22Rv1 (cell line): ENCODE data around the gene DCAF10.
A peak's percentile ranks its signal among the peaks of the same experiment; 100 is the strongest.
"Not testable (repeated sequence)": the region's sequence is repeated elsewhere in the genome, so short reads cannot be mapped to it uniquely, and the experiment has no call there.

Experiments
- H3K27ac ChIP-seq: fragments of 450-650 bp; 2 replicates; pipeline ENCODE4 v1.5.1; 2017
- ZFX ChIP-seq: fragments of 450-650 bp; IDR thresholded peaks from 2 replicates; pipeline ENCODE4 v1.6.1; 2017; ENCODE audit warnings: antibody characterized with exemption, borderline replicate concordance
- TF ChIP-seq, protein P1 (sequence below): fragments of 450-650 bp; IDR thresholded peaks from 2 replicates; pipeline ENCODE4 v1.5.1; 2017; ENCODE audit warnings: mild to moderate bottlenecking

Gene DCAF10, protein sequence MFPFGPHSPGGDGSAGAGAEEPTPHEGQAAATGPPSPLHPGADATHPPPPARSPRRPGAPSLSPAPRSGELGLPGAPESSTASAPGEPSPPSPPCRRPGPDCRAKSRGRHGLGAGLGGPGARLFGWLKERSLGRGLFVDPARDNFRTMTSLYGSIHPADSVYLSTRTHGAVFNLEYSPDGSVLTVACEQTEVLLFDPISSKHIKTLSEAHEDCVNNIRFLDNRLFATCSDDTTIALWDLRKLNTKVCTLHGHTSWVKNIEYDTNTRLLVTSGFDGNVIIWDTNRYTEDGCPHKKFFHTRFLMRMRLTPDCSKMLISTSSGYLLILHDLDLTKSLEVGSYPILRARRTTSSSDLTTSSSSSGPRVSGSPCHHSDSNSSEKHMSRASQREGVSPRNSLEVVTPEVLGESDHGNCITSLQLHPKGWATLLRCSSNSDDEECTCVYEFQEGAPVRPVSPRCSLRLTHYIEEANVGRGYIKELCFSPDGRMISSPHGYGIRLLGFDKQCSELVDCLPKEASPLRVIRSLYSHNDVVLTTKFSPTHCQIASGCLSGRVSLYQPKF

DNA sequence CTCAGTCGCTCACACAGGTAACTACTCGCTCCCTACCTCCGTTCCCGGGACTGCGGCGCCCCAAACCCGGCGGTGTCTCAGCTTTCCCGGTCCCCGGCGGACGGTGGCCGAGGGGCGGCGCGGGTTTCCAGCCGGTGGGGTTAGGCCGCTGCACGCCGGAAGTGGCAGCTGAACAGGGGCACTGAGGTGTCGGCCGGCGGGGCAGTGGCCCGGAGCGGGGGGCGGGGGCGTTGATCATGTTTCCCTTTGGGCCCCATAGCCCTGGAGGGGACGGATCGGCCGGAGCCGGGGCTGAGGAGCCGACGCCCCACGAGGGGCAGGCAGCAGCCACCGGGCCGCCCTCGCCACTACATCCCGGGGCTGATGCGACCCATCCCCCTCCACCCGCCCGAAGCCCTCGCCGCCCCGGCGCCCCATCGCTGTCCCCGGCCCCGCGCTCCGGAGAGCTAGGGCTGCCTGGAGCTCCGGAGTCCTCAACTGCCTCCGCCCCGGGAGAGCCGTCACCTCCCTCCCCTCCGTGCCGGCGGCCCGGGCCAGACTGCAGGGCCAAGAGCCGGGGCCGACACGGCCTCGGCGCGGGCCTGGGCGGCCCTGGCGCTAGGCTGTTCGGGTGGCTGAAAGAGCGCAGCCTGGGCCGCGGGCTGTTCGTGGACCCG, at the start of gene DCAF10:
TSS of gene DCAF10 (plus strand) at position 167 of the 656 bp plus-strand sequence. CDS start at position 237, 70 bp downstream.
- TF ChIP-seq ZFX: no peak
- TF ChIP-seq, protein P1, sequence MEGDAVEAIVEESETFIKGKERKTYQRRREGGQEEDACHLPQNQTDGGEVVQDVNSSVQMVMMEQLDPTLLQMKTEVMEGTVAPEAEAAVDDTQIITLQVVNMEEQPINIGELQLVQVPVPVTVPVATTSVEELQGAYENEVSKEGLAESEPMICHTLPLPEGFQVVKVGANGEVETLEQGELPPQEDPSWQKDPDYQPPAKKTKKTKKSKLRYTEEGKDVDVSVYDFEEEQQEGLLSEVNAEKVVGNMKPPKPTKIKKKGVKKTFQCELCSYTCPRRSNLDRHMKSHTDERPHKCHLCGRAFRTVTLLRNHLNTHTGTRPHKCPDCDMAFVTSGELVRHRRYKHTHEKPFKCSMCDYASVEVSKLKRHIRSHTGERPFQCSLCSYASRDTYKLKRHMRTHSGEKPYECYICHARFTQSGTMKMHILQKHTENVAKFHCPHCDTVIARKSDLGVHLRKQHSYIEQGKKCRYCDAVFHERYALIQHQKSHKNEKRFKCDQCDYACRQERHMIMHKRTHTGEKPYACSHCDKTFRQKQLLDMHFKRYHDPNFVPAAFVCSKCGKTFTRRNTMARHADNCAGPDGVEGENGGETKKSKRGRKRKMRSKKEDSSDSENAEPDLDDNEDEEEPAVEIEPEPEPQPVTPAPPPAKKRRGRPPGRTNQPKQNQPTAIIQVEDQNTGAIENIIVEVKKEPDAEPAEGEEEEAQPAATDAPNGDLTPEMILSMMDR: no peak

DNA sequence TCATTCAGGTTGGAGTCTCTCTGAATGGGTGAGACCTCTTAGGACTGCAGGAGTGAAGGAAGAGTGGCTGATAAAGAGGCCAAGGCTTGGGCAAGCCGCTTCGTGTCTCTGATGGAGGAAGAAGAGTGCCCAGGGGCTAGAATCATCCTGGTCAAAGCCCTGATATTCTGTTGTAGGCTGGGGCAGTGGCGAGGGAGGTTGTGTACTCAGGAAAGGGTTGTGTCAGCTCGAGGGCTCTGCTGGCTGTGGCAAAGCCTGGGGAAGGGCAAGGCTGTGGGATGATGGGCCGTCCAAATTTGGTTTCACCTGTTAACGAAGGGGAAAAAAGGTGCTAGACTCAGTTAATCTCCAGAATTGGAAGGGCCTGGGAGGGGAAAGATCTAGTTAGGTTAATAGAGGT, 49.4 kb upstream of the DCAF10 start:
- H3K27ac ChIP-seq: no peak overlapping the region
- no peak for TF ChIP-seq ZFX
- TF ChIP-seq, protein P1: no peak

More for the DNA sequence above, at the start of gene DCAF10:
- H3K27ac ChIP-seq: peak within 1 kb of the TSS; percentile 75

DNA sequence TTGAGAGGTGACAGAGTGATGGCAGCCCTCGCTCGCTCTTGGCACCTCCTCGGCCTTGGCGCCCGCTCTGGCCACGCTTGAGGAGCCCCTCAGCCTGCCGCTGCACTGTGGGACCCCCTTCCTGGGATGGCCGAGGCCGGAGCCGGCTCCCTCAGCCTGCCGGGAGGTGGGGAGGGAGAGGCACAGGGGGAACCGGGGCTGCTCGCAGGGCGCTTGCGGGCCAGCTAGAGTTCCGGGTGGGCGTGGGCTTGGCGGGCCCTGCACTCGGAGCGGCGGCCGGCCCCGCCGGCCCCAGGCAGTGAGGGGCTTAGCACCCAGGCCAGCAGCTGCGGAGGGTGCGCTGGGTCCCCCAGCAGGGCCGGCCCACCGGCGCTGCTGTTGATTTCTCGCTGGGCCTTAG, 48.9 kb upstream of the DCAF10 start:
- H3K27ac ChIP-seq: not testable (repeated sequence)

DNA sequence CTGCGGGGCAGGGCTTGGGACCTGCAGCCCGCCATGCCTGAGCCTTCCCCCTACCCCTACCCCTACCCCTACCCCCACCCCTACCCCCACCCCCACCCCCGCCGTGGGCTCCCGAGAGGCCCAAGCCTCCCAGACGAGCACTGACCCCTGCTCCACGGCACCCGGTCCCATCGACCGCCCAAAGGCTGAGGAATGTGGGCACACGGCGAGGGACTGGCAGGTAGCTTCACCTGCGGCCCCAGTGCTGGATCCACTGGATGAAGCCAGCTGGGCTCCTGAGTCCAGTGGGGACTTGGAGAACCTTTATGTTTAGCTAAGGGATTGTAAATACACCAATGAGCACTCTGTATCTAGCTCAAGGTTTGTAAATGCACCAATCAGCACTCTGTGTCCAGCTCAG, 48.5 kb upstream of the DCAF10 start:
- H3K27ac ChIP-seq: not testable (repeated sequence)

DNA sequence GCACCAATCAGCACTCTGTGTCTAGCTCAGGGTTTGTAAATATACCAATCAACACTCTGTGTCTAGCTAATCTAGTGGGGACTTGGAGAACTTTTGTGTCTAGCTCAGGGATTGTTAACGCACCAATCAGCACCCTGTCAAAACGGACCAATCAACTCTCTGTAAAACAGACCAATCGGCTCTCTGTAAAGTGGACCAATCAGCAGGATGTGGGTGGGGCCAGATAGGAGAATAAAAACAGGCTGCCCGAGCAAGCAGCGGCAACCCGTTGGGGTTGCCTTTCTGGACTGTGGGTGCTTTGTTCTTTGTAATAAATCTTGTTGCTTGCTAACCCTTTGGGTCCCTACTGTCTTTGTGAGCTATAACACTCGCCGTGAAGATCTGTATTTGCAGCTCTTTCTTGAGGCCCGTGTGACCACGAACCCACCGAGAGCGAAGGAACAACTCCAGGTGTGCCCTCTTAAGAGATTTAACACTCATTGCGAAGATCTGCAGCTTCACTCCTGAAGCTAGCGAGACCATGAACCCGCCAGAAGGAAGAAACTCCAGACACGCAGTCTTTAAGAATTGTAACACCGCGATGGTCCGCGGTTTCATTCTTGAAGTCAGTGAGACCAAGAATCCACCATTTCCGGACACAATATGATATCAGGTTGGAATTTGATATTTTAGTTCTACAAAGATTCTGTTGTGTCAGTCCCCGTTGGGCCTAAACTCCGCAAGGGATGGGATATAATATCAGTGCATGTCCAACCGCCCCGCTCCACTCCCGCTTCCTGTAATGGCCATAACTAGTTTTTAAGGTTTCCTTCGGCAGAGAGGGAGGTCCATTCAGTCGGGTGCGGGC, 47.7 kb upstream of the DCAF10 start:
- TF ChIP-seq, protein P1: no peak
- TF ChIP-seq ZFX: no peak
- H3K27ac ChIP-seq: peak overlapping the region; percentile 50

DNA sequence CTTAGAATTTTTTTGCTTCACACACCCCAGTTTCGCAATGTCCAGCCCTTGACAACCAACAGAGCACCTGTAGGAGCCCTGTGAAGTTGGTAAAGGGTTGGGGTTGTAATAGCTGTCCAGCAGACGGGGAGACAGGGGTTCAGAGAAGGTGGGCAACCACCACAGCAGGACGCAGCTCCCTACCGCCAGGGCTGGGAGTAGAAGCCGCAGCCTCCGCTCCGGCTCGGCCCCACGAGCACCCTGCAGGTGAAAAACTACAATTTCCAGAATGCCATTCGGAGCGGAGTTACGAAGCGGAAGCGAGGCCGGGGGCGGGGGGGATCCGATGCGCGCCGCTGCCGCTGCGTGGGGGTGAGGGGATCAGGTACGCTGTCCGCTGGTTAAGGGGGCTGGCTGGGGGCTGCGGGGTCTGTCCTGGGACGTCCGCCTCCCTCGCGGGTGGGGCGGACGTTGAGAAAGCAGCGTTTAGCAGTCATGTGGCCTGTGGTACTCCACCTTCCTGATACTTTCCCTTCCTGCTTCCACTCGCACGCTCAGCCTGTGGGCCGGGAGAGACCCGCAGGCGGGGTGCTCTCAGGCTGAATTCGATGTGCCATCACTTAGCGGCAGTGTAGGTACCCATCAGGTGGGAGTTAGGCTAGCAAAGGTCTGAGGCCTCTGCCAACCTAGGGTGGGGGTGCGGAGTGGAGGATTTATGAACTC, 47.0 kb upstream of the DCAF10 start, which contains the start of gene TRMT10B:
TSS of gene TRMT10B (plus strand) at position 317 of the 702 bp plus-strand sequence. CDS start 8,127 bp downstream, outside the sequence.
- TF ChIP-seq, protein P1: no peak
- no peak for TF ChIP-seq ZFX
- H3K27ac ChIP-seq: peak within 1 kb of the TSS; percentile 50

DNA sequence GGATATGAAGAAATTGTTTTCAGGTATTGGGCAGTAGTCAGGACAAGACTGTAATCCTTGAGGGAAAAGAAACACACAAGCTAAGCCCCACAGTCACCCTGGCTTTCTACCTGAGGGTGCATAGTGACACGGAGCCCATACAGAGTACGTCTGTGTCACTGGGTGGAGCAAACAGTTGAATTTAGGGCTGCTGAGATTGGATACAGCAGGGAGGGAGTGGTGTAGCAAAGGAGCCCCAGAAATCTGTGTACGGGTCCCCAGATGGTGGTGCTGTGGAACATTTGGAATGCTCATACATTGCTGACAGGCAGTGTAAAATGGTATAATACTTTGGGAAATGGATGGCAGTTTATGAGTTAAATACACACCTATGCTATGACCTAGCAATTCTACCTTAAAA, 41.9 kb upstream of the DCAF10 start:
- no peak overlapping the region for H3K27ac ChIP-seq
- TF ChIP-seq, protein P1: no peak
- TF ChIP-seq ZFX: no peak
